Measurements from ENCODE around the gene UGT3A1.

GRCh38 chr5:35990941-35991611 is at the start of gene UGT3A1:
- TF ChIP-seq ZBTB7A (CRISPR knock-in tag; IDR thresholded peaks at IDR 0.05), result no peak
- no peak for TF ChIP-seq ZNF234 (CRISPR knock-in tag; conservative IDR thresholded peaks at IDR 0.05)
- TF ChIP-seq POLR2A (IDR thresholded peaks at IDR 0.05; ENCODE audit: insufficient read depth in 1 of 2, low read depth in 2 of 2, low read length in 2 of 2), result no peak
- no peak for TF ChIP-seq ZSCAN25 (CRISPR knock-in tag; IDR thresholded peaks at IDR 0.05)
- no peak for TF ChIP-seq RAD21 (CRISPR knock-in tag; IDR thresholded peaks at IDR 0.05)
- no peak for TF ChIP-seq SIN3B (IDR thresholded peaks at IDR 0.05; ENCODE audit: low read length)
- no peak for TF ChIP-seq MTA1 (CRISPR knock-in tag; IDR thresholded peaks at IDR 0.05; ENCODE audit: borderline replicate concordance)
- TF ChIP-seq, protein P1, sequence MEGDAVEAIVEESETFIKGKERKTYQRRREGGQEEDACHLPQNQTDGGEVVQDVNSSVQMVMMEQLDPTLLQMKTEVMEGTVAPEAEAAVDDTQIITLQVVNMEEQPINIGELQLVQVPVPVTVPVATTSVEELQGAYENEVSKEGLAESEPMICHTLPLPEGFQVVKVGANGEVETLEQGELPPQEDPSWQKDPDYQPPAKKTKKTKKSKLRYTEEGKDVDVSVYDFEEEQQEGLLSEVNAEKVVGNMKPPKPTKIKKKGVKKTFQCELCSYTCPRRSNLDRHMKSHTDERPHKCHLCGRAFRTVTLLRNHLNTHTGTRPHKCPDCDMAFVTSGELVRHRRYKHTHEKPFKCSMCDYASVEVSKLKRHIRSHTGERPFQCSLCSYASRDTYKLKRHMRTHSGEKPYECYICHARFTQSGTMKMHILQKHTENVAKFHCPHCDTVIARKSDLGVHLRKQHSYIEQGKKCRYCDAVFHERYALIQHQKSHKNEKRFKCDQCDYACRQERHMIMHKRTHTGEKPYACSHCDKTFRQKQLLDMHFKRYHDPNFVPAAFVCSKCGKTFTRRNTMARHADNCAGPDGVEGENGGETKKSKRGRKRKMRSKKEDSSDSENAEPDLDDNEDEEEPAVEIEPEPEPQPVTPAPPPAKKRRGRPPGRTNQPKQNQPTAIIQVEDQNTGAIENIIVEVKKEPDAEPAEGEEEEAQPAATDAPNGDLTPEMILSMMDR (CRISPR knock-in tag; IDR thresholded peaks at IDR 0.05), result no peak
- TF ChIP-seq PAX8 (CRISPR knock-in tag; IDR thresholded peaks at IDR 0.05; ENCODE audit: borderline replicate concordance), result no peak
- no peak for TF ChIP-seq ZKSCAN1 (IDR thresholded peaks at IDR 0.05; ENCODE audit: low read length)
- TF ChIP-seq RFX5 (IDR thresholded peaks at IDR 0.05; ENCODE audit: low read depth, low read length), result no peak
- no peak for TF ChIP-seq RXRA (CRISPR knock-in tag; IDR thresholded peaks at IDR 0.05)
- TF ChIP-seq, protein P2, sequence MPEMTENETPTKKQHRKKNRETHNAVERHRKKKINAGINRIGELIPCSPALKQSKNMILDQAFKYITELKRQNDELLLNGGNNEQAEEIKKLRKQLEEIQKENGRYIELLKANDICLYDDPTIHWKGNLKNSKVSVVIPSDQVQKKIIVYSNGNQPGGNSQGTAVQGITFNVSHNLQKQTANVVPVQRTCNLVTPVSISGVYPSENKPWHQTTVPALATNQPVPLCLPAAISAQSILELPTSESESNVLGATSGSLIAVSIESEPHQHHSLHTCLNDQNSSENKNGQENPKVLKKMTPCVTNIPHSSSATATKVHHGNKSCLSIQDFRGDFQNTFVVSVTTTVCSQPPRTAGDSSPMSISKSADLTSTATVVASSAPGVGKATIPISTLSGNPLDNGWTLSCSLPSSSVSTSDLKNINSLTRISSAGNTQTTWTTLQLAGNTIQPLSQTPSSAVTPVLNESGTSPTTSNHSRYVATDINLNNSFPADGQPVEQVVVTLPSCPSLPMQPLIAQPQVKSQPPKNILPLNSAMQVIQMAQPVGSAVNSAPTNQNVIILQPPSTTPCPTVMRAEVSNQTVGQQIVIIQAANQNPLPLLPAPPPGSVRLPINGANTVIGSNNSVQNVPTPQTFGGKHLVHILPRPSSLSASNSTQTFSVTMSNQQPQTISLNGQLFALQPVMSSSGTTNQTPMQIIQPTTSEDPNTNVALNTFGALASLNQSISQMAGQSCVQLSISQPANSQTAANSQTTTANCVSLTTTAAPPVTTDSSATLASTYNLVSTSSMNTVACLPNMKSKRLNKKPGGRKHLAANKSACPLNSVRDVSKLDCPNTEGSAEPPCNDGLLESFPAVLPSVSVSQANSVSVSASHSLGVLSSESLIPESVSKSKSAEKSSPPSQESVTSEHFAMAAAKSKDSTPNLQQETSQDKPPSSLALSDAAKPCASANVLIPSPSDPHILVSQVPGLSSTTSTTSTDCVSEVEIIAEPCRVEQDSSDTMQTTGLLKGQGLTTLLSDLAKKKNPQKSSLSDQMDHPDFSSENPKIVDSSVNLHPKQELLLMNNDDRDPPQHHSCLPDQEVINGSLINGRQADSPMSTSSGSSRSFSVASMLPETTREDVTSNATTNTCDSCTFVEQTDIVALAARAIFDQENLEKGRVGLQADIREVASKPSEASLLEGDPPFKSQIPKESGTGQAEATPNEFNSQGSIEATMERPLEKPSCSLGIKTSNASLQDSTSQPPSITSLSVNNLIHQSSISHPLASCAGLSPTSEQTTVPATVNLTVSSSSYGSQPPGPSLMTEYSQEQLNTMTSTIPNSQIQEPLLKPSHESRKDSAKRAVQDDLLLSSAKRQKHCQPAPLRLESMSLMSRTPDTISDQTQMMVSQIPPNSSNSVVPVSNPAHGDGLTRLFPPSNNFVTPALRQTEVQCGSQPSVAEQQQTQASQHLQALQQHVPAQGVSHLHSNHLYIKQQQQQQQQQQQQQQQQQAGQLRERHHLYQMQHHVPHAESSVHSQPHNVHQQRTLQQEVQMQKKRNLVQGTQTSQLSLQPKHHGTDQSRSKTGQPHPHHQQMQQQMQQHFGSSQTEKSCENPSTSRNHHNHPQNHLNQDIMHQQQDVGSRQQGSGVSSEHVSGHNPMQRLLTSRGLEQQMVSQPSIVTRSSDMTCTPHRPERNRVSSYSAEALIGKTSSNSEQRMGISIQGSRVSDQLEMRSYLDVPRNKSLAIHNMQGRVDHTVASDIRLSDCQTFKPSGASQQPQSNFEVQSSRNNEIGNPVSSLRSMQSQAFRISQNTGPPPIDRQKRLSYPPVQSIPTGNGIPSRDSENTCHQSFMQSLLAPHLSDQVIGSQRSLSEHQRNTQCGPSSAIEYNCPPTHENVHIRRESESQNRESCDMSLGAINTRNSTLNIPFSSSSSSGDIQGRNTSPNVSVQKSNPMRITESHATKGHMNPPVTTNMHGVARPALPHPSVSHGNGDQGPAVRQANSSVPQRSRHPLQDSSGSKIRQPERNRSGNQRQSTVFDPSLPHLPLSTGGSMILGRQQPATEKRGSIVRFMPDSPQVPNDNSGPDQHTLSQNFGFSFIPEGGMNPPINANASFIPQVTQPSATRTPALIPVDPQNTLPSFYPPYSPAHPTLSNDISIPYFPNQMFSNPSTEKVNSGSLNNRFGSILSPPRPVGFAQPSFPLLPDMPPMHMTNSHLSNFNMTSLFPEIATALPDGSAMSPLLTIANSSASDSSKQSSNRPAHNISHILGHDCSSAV (CRISPR knock-in tag; IDR thresholded peaks at IDR 0.05; ENCODE audit: borderline replicate concordance), result no peak
